Neural cell (in vitro differentiated cells): ENCODE data around the gene RGS6.

Source experiments
- CTCF ChIP-seq: fragments of 450-650 bp; IDR thresholded peaks from 2 replicates; pipeline ENCODE4 v1.5.1; 2014; ENCODE audit warnings: antibody characterized with exemption, mild to moderate bottlenecking, moderate library complexity; ENCODE audit not compliant: poor library complexity, severe bottlenecking
- EZH2 ChIP-seq: fragments of 200-600, 300-800 bp; shearing (Covaris generic), sonication (generic); IDR thresholded peaks from 2 replicates; pipeline ENCODE4 v1.6.1; 2014; ENCODE audit warnings: antibody characterized with exemption, low read length, borderline replicate concordance, mild to moderate bottlenecking; ENCODE audit not compliant: insufficient read depth, poor library complexity, severe bottlenecking
- POLR2AphosphoS5 ChIP-seq: IDR thresholded peaks from 2 replicates; pipeline ENCODE4 v1.6.1; 2012
- RAD21 ChIP-seq: fragments of 450-650 bp; conservative IDR thresholded peaks from 2 replicates; pipeline ENCODE4 v1.6.1; 2014; ENCODE audit warnings: antibody characterized with exemption, mild to moderate bottlenecking, moderate library complexity
- SMC3 ChIP-seq: fragments of 450-650 bp; conservative IDR thresholded peaks from 2 replicates; pipeline ENCODE4 v1.6.1; 2014; ENCODE audit warnings: antibody characterized with exemption, mild to moderate bottlenecking, moderate library complexity; ENCODE audit not compliant: poor library complexity

GRCh38 chr14:72026536-72026935 lies 94.3 kb downstream of the RGS6 start:
- no peak for TF ChIP-seq SMC3
- TF ChIP-seq POLR2AphosphoS5: no peak
- no peak for TF ChIP-seq CTCF
- TF ChIP-seq EZH2: no peak
- no peak for TF ChIP-seq RAD21
